ENCODE data around the gene LRRC32.
A peak's percentile ranks its signal among the peaks of the same experiment; 100 is the strongest.

LRRC32 gene

DNA sequence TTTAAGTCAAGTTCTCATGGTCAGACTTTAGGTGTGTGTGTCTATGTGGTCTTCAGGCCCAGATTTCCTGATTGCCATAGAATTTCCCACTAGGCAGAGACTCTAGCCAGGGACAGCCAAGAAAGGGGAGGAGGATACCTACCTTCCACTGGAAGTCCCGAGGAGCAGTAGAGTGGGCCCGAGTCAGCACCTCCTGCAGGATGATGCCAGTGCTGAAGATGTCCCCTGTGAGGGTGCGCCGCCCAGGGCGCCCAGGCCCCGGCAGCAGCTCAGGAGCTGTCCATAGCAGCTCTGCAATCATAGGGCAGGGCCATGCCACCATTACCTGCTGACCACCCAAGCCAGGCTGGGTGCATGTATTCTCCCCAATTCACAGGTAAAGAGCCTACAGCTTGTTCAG lies 41.6 kb upstream of the LRRC32 start:
- Histone ChIP-seq H2AFZ (ENCODE audit: insufficient read depth, low read length, poor library complexity) (no peak overlapping the region), H3K4me3 (ENCODE audit: low read depth, low read length) (no peak overlapping the region), H3K36me3 (ENCODE audit: control insufficient read depth in 1 of 2, insufficient read depth in 2 of 2, low read length in 2 of 2) (no peaks in the 10 kb centered on the region), H2BK12ac (ENCODE audit: low read length) (no peak overlapping the region), H2BK120ac (ENCODE audit: insufficient read depth, low read length, poor library complexity) (no peak overlapping the region), H4K12ac (ENCODE audit: low read depth, low read length) (no peak overlapping the region), H3K9me3 (ENCODE audit: insufficient read depth, low read depth, low read length) (peaks cover 4% of the 10 kb centered on the region), H3K9ac (ENCODE audit: low read length) (no peak overlapping the region), H2AK5ac (ENCODE audit: low read length) (no peak overlapping the region), H3K4ac (ENCODE audit: low read depth, low read length) (no peak overlapping the region), H3K79me1 (ENCODE audit: low read length) (no peaks in the 10 kb centered on the region), H3K27ac (ENCODE audit: low read depth, low read length) (no peak overlapping the region), H4K8ac (ENCODE audit: low read depth, low read length) (no peak overlapping the region), H2BK5ac (ENCODE audit: low read depth, low read length, poor library complexity) (no peak overlapping the region), H3K4me1 (ENCODE audit: control insufficient read depth in 1 of 2, insufficient read depth in 2 of 2, low read length in 2 of 2) (no peaks in the 10 kb centered on the region), H3K27me3 (ENCODE audit: insufficient read depth, low read length) (no peaks in the 10 kb centered on the region), H3K18ac (ENCODE audit: low read length) (no peak overlapping the region), H3K4me2 (ENCODE audit: low read length) (no peak overlapping the region), H3K79me2 (ENCODE audit: control insufficient read depth, insufficient read depth, low read length, poor library complexity) (no peaks in the 10 kb centered on the region), H3K14ac (ENCODE audit: low read length) (no peak overlapping the region), H4K91ac (ENCODE audit: low read depth, low read length) (no peak overlapping the region), H3K23ac (ENCODE audit: low read length) (no peak overlapping the region)
- no CpG with 5 or more reads among the region's 6 CpGs for WGBS (ENCODE audit: extremely low coverage, insufficient coverage, insufficient read length)
- DNase-seq = no peak

DNA sequence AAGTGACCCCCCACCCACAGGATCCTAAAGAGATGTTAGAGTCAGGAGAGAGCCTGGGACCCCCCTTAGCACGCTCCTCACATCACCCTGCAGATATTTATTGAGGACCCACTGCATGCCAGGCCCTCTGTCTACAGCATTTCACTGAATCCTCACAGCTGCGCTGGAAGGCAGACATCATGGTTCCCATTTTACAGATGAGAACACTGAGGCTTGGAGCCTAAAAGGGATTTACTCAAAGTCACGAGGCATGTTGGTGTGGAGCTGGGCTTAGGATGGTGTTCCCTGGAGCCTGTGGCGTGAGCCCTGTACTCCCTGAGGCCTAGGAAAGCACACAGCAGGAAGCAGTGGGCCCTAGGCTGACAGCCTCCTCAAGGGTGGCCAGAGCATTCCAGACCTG lies 39.2 kb upstream of the LRRC32 start:
- Histone ChIP-seq H3K9ac (ENCODE audit: low read length) (no peak overlapping the region), H3K14ac (ENCODE audit: low read length) (no peak overlapping the region), H3K79me2 (ENCODE audit: control insufficient read depth, insufficient read depth, low read length, poor library complexity) (no peaks in the 10 kb centered on the region), H2BK5ac (ENCODE audit: low read depth, low read length, poor library complexity) (no peak overlapping the region), H3K4me1 (ENCODE audit: control insufficient read depth in 1 of 2, insufficient read depth in 2 of 2, low read length in 2 of 2) (no peaks in the 10 kb centered on the region), H3K4me2 (ENCODE audit: low read length) (no peak overlapping the region), H2AFZ (ENCODE audit: insufficient read depth, low read length, poor library complexity) (no peak overlapping the region), H2BK12ac (ENCODE audit: low read length) (no peak overlapping the region), H3K79me1 (ENCODE audit: low read length) (no peaks in the 10 kb centered on the region), H4K12ac (ENCODE audit: low read depth, low read length) (no peak overlapping the region), H2BK120ac (ENCODE audit: insufficient read depth, low read length, poor library complexity) (no peak overlapping the region), H3K27me3 (ENCODE audit: insufficient read depth, low read length) (no peaks in the 10 kb centered on the region), H3K23ac (ENCODE audit: low read length) (no peak overlapping the region), H3K9me3 (ENCODE audit: insufficient read depth, low read depth, low read length) (peaks cover 4% of the 10 kb centered on the region), H3K4me3 (ENCODE audit: low read depth, low read length) (no peak overlapping the region), H3K18ac (ENCODE audit: low read length) (no peak overlapping the region), H2AK5ac (ENCODE audit: low read length) (no peak overlapping the region), H3K36me3 (ENCODE audit: control insufficient read depth in 1 of 2, insufficient read depth in 2 of 2, low read length in 2 of 2) (no peaks in the 10 kb centered on the region), H4K8ac (ENCODE audit: low read depth, low read length) (no peak overlapping the region), H3K4ac (ENCODE audit: low read depth, low read length) (no peak overlapping the region), H3K27ac (ENCODE audit: low read depth, low read length) (no peak overlapping the region), H4K91ac (ENCODE audit: low read depth, low read length) (no peak overlapping the region)
- DNase-seq = no peak
- WGBS (ENCODE audit: extremely low coverage, insufficient coverage, insufficient read length) = no CpG with 5 or more reads among the region's 4 CpGs

DNA sequence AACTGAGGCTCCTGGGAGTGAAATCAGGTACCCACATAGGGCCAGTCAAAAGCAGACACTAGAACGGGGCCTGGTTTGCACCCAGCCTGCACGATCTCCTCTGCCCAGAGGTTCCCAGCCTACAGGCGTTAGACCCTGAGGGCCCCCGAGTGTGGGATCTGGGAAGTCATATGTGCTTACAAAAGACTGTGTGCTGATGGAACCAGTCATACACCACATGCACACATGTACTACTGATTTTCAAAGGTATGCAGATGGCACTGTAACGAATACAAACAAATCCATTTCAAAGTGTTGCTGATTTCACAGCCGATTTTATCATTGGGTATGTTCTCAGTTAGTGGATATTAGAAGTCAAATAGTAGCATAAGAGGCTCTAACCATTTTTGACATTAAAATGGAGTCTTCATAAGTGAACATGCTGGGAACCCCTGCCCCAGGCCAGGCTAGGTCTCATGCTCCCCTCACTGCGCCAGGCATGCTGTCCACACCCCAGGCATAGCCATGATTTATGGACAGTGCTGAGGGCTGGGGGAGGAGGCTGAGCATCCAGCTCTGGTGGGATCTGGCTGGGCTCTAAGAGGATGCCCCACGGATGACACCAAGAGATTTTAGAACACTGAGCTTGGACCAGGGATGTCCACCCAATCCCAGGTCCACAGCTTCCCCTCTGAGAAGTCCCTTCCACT lies 38.6 kb upstream of the LRRC32 start:
- no CpG with 5 or more reads among the region's 8 CpGs for WGBS (ENCODE audit: extremely low coverage, insufficient coverage, insufficient read length)
- no peak overlapping the region for H3K4me2 ChIP-seq (ENCODE audit: low read length)
- no peak overlapping the region for H3K27ac ChIP-seq (ENCODE audit: low read depth, low read length)
- H3K4ac ChIP-seq (ENCODE audit: low read depth, low read length) = no peak overlapping the region
- no peaks in the 10 kb centered on the region for H3K36me3 ChIP-seq (ENCODE audit: control insufficient read depth in 1 of 2, insufficient read depth in 2 of 2, low read length in 2 of 2)
- no peak overlapping the region for H4K8ac ChIP-seq (ENCODE audit: low read depth, low read length)
- no peak overlapping the region for H3K9ac ChIP-seq (ENCODE audit: low read length)
- H3K14ac ChIP-seq (ENCODE audit: low read length) = no peak overlapping the region
- no peaks in the 10 kb centered on the region for H3K27me3 ChIP-seq (ENCODE audit: insufficient read depth, low read length)
- no peak overlapping the region for H4K91ac ChIP-seq (ENCODE audit: low read depth, low read length)
- H3K4me1 ChIP-seq (ENCODE audit: control insufficient read depth in 1 of 2, insufficient read depth in 2 of 2, low read length in 2 of 2) = peaks cover 0 to 2% of the 10 kb centered on the region in 2 experiments
- H2BK12ac ChIP-seq (ENCODE audit: low read length) = no peak overlapping the region
- H2BK120ac ChIP-seq (ENCODE audit: insufficient read depth, low read length, poor library complexity) = no peak overlapping the region
- H3K4me3 ChIP-seq (ENCODE audit: low read depth, low read length) = no peak overlapping the region
- H3K79me1 ChIP-seq (ENCODE audit: low read length) = no peaks in the 10 kb centered on the region
- no peak overlapping the region for H2AK5ac ChIP-seq (ENCODE audit: low read length)
- no peak overlapping the region for H3K23ac ChIP-seq (ENCODE audit: low read length)
- no peak overlapping the region for H4K12ac ChIP-seq (ENCODE audit: low read depth, low read length)
- H3K79me2 ChIP-seq (ENCODE audit: control insufficient read depth, insufficient read depth, low read length, poor library complexity) = no peaks in the 10 kb centered on the region
- no peak overlapping the region for H2AFZ ChIP-seq (ENCODE audit: insufficient read depth, low read length, poor library complexity)
- H2BK5ac ChIP-seq (ENCODE audit: low read depth, low read length, poor library complexity) = no peak overlapping the region
- peak in 1 of 2 donors; percentile 35 for DNase-seq
- H3K18ac ChIP-seq (ENCODE audit: low read length) = no peak overlapping the region
- peaks cover 4% of the 10 kb centered on the region for H3K9me3 ChIP-seq (ENCODE audit: insufficient read depth, low read depth, low read length)

DNA sequence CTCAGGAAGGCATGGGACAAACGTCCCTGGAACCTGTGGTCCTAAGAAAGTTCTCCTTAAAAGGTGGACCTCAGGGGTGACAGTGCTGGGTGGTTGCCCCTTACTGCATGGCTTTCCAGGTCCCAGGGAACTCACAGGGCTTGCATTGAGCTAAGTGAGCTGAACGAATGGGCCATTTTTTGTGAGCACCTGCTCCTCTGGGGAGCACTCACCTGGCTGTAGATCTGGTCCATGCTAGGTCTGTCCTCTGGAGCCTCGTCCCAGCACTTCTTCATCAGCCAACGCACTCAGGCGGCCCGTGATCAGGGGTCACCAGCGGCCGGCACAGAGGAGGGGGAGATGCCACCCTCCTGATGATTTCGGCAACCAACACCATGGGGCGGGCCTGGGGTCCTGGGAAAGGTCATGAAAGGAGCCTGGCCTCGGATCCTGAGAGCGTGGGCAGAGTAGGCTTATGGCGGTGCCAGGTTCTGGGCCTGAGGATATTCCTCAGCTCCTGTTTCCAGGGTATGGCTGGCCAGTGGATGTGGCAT lies 36.8 kb upstream of the LRRC32 start:
- H3K4me3 ChIP-seq (ENCODE audit: low read depth, low read length) = no peak overlapping the region
- H3K4me1 ChIP-seq (ENCODE audit: control insufficient read depth in 1 of 2, insufficient read depth in 2 of 2, low read length in 2 of 2) = peaks cover 3 to 5% of the 10 kb centered on the region in 2 experiments
- H2BK12ac ChIP-seq (ENCODE audit: low read length) = no peak overlapping the region
- H3K27me3 ChIP-seq (ENCODE audit: insufficient read depth, low read length) = no peaks in the 10 kb centered on the region
- no peak overlapping the region for H2AFZ ChIP-seq (ENCODE audit: insufficient read depth, low read length, poor library complexity)
- no peak overlapping the region for H3K9ac ChIP-seq (ENCODE audit: low read length)
- no peak overlapping the region for H3K4ac ChIP-seq (ENCODE audit: low read depth, low read length)
- H4K91ac ChIP-seq (ENCODE audit: low read depth, low read length) = no peak overlapping the region
- H3K23ac ChIP-seq (ENCODE audit: low read length) = no peak overlapping the region
- DNase-seq = no peak
- no peaks in the 10 kb centered on the region for H3K79me2 ChIP-seq (ENCODE audit: control insufficient read depth, insufficient read depth, low read length, poor library complexity)
- no peaks in the 10 kb centered on the region for H3K36me3 ChIP-seq (ENCODE audit: control insufficient read depth in 1 of 2, insufficient read depth in 2 of 2, low read length in 2 of 2)
- no peak overlapping the region for H3K14ac ChIP-seq (ENCODE audit: low read length)
- H4K8ac ChIP-seq (ENCODE audit: low read depth, low read length) = no peak overlapping the region
- no peaks in the 10 kb centered on the region for H3K79me1 ChIP-seq (ENCODE audit: low read length)
- WGBS (ENCODE audit: extremely low coverage, insufficient coverage, insufficient read length) = no CpG with 5 or more reads among the region's 13 CpGs
- H3K4me2 ChIP-seq (ENCODE audit: low read length) = no peak overlapping the region
- H3K27ac ChIP-seq (ENCODE audit: low read depth, low read length) = no peak overlapping the region
- H2BK5ac ChIP-seq (ENCODE audit: low read depth, low read length, poor library complexity) = no peak overlapping the region
- H4K12ac ChIP-seq (ENCODE audit: low read depth, low read length) = no peak overlapping the region
- no peak overlapping the region for H2BK120ac ChIP-seq (ENCODE audit: insufficient read depth, low read length, poor library complexity)
- H3K18ac ChIP-seq (ENCODE audit: low read length) = no peak overlapping the region
- peaks cover 2% of the 10 kb centered on the region for H3K9me3 ChIP-seq (ENCODE audit: insufficient read depth, low read depth, low read length)
- H2AK5ac ChIP-seq (ENCODE audit: low read length) = no peak overlapping the region
